Type B pancreatic cell (in vitro differentiated cells): ENCODE measurements around the gene ACTA2. TPM values are rescaled to one million over a fixed set of nuclear protein-coding genes. Genes with fewer than 3 reads are reported as not detected.
A peak's percentile ranks its signal among the peaks of the same experiment; 100 is the strongest.

Experiments
- DNase-seq: peaks from one replicate; pipeline ENCODE4 v3.0.0; 2021; ENCODE audit warnings: mixed read lengths; ENCODE audit not compliant: unreplicated experiment; ENCODE audit errors: extremely low spot score
- H3K27ac Mint-ChIP-seq: 2 replicates; pipeline ENCODE4 v1.8.0; 2021; ENCODE audit warnings: mild to moderate bottlenecking, mixed read lengths
- H3K27me3 Mint-ChIP-seq: 2 replicates; pipeline ENCODE4 v1.8.0; 2021; ENCODE audit warnings: mixed read lengths
- H3K36me3 Mint-ChIP-seq: 2 replicates; pipeline ENCODE4 v1.8.0; 2021; ENCODE audit warnings: mixed read lengths
- H3K4me1 Mint-ChIP-seq: one replicate; pipeline ENCODE4 v1.8.0; 2021; ENCODE audit warnings: mixed read lengths; ENCODE audit not compliant: unreplicated experiment
- H3K4me3 Mint-ChIP-seq: 2 replicates; pipeline ENCODE4 v1.8.0; 2021; ENCODE audit warnings: mild to moderate bottlenecking, mixed read lengths
- H3K9me3 Mint-ChIP-seq: 2 replicates; pipeline ENCODE4 v1.8.0; 2021; ENCODE audit warnings: mixed read lengths
- total RNA-seq: library from RNA; stranded (reverse); gene quantifications from 2 replicates; pipeline ENCODE4 v1.2.1, GENCODE V29; 2021; ENCODE audit warnings: low replicate concordance
- TF ChIP-seq, protein P1 (sequence below): fragments of 200-600 bp; sonication (generic); conservative IDR thresholded peaks from 2 replicates; pipeline ENCODE4 v1.5.0; 2021; ENCODE audit warnings: antibody characterized with exemption, mild to moderate bottlenecking

The ACTA2 gene
- total RNA-seq, 1 donor from 2014 or later: 76.5 TPM

DNA sequence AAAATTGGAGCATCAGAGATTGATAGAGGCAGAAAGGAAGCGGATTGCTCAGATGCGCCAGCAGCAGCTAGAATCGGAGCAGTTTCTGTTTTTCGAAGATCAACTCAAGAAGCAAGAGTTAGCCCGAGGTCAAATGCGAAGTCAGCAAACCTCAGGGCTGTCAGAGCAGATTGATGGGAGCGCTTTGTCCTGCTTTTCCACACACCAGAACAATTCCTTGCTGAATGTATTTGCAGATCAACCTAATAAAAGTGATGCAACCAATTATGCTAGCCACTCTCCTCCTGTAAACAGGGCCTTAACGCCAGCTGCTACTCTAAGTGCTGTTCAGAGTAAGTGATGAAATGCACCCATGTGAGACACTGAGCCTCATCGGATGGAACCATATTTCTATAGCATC lies 39.4 kb downstream of the ACTA2 start:
- peaks cover 3% of the 10 kb centered on the region for H3K36me3 Mint-ChIP-seq
- peak overlapping the region; percentile 59 for H3K27ac Mint-ChIP-seq
- H3K27me3 Mint-ChIP-seq: no peaks in the 10 kb centered on the region
- no peaks in the 10 kb centered on the region for H3K9me3 Mint-ChIP-seq
- no peak for DNase-seq
- H3K4me3 Mint-ChIP-seq: peak overlapping the region; percentile 58
- TF ChIP-seq, protein P1, sequence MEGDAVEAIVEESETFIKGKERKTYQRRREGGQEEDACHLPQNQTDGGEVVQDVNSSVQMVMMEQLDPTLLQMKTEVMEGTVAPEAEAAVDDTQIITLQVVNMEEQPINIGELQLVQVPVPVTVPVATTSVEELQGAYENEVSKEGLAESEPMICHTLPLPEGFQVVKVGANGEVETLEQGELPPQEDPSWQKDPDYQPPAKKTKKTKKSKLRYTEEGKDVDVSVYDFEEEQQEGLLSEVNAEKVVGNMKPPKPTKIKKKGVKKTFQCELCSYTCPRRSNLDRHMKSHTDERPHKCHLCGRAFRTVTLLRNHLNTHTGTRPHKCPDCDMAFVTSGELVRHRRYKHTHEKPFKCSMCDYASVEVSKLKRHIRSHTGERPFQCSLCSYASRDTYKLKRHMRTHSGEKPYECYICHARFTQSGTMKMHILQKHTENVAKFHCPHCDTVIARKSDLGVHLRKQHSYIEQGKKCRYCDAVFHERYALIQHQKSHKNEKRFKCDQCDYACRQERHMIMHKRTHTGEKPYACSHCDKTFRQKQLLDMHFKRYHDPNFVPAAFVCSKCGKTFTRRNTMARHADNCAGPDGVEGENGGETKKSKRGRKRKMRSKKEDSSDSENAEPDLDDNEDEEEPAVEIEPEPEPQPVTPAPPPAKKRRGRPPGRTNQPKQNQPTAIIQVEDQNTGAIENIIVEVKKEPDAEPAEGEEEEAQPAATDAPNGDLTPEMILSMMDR: no peak
- peaks cover 31% of the 10 kb centered on the region for H3K4me1 Mint-ChIP-seq

DNA sequence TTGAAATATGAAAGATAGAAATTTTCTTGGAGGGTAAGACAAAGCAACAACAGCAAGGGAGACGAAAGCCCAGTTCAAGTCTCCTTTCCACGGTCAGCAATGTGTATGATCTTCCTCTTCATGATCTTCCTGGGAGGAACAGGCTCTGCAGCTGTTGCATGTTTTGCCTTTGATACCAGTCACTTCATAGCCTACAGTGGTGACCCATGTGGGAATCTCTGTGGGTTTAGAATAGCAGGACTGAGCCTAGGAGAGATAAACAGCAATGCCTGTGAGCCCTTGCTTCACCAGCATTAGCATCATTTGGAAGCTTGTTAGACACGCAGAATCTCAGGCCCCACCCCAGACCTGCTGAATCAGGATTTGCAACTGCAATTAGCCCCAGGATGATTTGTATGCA lies 40.7 kb downstream of the ACTA2 start:
- Mint-ChIP-seq H3K4me3 (no peak overlapping the region), H3K27ac (no peak overlapping the region)

DNA sequence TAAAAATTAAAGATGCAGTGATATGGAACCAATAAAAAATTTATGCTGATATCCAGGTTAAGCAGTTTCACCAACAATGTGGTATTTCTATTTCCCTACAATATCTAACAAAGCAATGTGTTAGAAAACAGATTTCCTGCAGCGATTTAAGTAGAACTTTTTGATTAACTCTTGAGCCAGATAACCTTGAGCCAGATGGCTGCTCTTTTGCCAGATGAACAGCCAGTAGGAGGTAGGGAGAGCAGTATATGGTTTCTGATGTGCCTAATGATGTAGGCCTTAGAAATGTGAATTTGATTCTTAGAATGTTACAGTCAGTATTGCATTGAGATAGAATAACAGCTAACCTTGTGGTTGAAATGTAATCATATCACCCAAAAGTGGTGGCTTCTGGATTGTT lies 41.5 kb downstream of the ACTA2 start:
- no peaks in the 10 kb centered on the region for H3K9me3 Mint-ChIP-seq
- H3K27me3 Mint-ChIP-seq: no peaks in the 10 kb centered on the region
- H3K36me3 Mint-ChIP-seq: peaks cover 8% of the 10 kb centered on the region

More for the DNA sequence above, 40.7 kb downstream of the ACTA2 start:
- DNase-seq: no peak
- peaks cover 34% of the 10 kb centered on the region for H3K4me1 Mint-ChIP-seq
- H3K36me3 Mint-ChIP-seq: peaks cover 5% of the 10 kb centered on the region
- H3K9me3 Mint-ChIP-seq: no peaks in the 10 kb centered on the region
- no peaks in the 10 kb centered on the region for H3K27me3 Mint-ChIP-seq
- TF ChIP-seq, protein P1: no peak

DNA sequence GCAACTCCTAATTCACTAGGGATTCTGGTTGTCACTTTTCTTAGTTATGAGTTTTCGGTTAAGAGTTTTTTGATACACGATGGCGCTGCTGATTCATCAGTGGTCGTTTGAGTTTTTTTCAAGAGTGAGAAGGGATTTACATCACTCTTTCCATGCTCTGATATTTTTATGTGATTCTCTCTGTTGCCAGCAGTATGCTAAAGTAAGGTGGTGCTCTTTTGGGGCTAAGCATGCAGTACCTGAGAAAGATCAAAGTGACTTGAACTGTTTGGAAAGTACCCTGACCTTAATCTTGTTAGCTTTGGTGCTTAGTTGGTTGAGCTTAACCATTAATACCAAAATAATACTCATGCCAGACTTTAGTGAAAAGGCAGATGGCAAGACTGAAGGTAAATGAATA lies 44.4 kb downstream of the ACTA2 start:
- no peak overlapping the region for H3K27ac Mint-ChIP-seq
- peaks cover 10% of the 10 kb centered on the region for H3K36me3 Mint-ChIP-seq
- no peaks in the 10 kb centered on the region for H3K9me3 Mint-ChIP-seq
- H3K27me3 Mint-ChIP-seq: no peaks in the 10 kb centered on the region
- TF ChIP-seq, protein P1: no peak
- no peak for DNase-seq
- no peak overlapping the region for H3K4me3 Mint-ChIP-seq
- H3K4me1 Mint-ChIP-seq: peaks cover 30% of the 10 kb centered on the region

More for the DNA sequence above, 41.5 kb downstream of the ACTA2 start:
- TF ChIP-seq, protein P1: no peak
- no peak for DNase-seq
- H3K4me3 Mint-ChIP-seq: no peak overlapping the region
- peaks cover 32% of the 10 kb centered on the region for H3K4me1 Mint-ChIP-seq
- no peak overlapping the region for H3K27ac Mint-ChIP-seq

DNA sequence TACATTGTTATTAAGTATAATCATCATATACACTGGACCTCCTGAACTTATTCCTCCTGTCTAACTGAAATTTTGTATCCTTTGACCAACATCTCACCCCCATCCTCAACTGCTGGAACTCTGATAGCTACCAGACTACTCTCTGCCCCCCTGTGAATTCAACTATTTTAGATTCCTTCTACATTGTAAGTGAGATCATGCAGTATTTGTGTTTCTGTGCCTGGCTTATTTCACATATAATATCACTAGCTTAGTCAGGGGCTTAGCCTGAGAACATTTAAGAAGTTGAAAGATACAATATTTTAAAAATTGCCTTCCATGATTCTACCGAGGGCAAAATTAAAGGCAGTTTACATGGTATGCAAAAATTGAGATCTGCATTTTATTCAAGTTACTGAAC lies 45.7 kb downstream of the ACTA2 start:
- Mint-ChIP-seq H3K4me1 (peaks cover 22% of the 10 kb centered on the region), H3K9me3 (no peaks in the 10 kb centered on the region), H3K4me3 (no peak overlapping the region), H3K27me3 (no peaks in the 10 kb centered on the region), H3K27ac (no peak overlapping the region), H3K36me3 (peaks cover 14% of the 10 kb centered on the region)
- DNase-seq: no peak
- TF ChIP-seq, protein P1: no peak

DNA sequence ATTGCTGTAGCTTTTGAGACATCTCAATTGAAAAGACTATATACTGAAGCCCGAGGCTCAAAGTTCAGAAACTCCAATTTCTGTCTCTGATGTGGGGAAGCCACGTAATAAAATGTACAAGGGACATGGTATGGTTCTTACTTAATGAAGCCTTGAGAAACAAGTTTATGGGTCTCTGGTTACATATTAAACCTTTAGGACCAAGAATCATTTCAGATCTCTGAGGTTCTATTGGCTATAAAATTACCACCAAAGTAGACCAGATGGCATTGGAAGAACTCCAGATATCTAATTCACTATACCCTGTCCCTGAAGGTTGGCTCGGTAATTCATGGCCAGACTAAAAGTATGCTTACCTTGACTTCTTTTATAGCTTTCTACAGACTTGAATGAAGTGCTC lies 48.9 kb downstream of the ACTA2 start:
- H3K36me3 Mint-ChIP-seq: peaks cover 13% of the 10 kb centered on the region
- TF ChIP-seq, protein P1: no peak
- H3K9me3 Mint-ChIP-seq: no peaks in the 10 kb centered on the region
- no peak for DNase-seq
- no peak overlapping the region for H3K4me3 Mint-ChIP-seq
- no peaks in the 10 kb centered on the region for H3K27me3 Mint-ChIP-seq
- H3K27ac Mint-ChIP-seq: no peak overlapping the region
- peaks cover 23% of the 10 kb centered on the region for H3K4me1 Mint-ChIP-seq
